Prostate gland (tissue), 2 donors: ENCODE results near the gene SPANXN4.

Experiments used
- CTCF ChIP-seq, 4 experiments: fragments of 200-600 bp in 2 of 4; fragments of 450-650 bp in 2 of 4; sonication (generic) in 2 of 4; IDR thresholded peaks; 1 replicate in 3 of 4; 2 replicates in 1 of 4; pipeline ENCODE4 v1.5.1; 2016 to 2019; ENCODE audit warnings: antibody characterized with exemption in 4 of 4, mild to moderate bottlenecking in 2 of 4, moderate library complexity in 2 of 4
- POLR2A ChIP-seq: fragments of 450-650 bp; IDR thresholded peaks from one replicate; pipeline ENCODE4 v1.6.1; 2016; ENCODE audit warnings: antibody characterized with exemption, mild to moderate bottlenecking
- POLR2AphosphoS5 ChIP-seq: sonication (generic); formaldehyde crosslinking; IDR thresholded peaks from one replicate; pipeline ENCODE4 v1.6.1; 2017; ENCODE audit warnings: antibody characterized with exemption

- TF ChIP-seq POLR2AphosphoS5: no peak
- TF ChIP-seq CTCF (IDR thresholded peaks at IDR 0.05): no peak
- no peak for TF ChIP-seq POLR2A
Measured at GRCh38 chrX:143082537-143082936, 56.8 kb downstream of the SPANXN4 start.
